SKM-1 (cell line): ENCODE results near the gene PRF1.
"Not testable (repeated sequence)": the region's sequence is repeated elsewhere in the genome, so short reads cannot be mapped to it uniquely, and the experiment has no call there.

ENCODE experiments used
- DNase-seq: peaks from one replicate; lab custom pipeline; 2025; ENCODE audit not compliant: unreplicated experiment; lab: John Stamatoyannopoulos, UW

PRF1 gene

GRCh38 chr10:70602665-70603448 is at the start of gene PRF1:
Gene PRF1, minus strand, starts transcription at chr10:70602741. Its CDS starts 1,839 bp downstream, at chr10:70600902.
- DNase-seq = no peak

- DNase-seq = no peak
Observed at GRCh38 chr10:70651661-70652060, 49.1 kb upstream of the PRF1 start.

- no peak for DNase-seq
Observed at GRCh38 chr10:70650718-70651117, 48.2 kb upstream of the PRF1 start.

DNA sequence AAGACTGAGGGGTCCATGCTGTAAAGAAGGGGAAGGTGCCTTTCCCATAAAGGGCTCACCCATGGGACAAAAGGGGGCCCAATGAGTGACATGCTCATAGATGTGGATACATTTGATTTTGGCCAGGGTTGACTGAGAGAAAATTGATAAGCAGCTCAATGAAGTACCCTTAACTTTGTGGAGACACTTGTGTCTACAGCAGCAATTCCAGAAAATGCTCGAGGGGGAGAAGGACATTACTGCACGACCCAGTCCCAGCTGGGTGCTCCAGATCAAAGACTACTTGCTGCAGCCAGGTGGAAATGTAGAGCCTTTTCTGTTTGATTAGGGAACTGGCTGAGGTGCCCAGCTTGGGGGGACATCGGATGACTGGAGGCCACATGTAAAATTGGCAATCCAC is 47.6 kb upstream of the PRF1 start:
- DNase-seq = no peak

GRCh38 chr10:70649526-70649925 is 47.0 kb upstream of the PRF1 start:
- DNase-seq = no peak

DNA sequence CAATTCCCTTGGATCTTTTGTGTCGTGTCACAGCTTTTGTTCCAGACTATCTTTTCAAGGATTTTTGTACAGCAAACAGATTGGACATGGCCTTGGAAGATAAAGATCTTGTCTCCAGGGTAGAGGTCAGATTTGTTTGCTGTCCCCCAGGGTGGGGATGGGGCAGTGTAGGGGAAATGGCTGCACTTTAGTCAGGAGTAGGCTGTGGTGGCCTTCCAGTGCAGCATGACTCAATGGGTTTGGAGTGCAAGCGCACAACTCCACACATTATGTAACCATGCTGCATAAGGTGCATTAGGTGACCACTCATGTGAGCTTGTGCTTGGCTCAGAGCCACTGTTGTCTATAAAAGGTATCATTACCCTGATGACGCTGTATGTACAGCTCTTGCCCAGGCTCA is 45.9 kb upstream of the PRF1 start:
- DNase-seq = no peak

DNA sequence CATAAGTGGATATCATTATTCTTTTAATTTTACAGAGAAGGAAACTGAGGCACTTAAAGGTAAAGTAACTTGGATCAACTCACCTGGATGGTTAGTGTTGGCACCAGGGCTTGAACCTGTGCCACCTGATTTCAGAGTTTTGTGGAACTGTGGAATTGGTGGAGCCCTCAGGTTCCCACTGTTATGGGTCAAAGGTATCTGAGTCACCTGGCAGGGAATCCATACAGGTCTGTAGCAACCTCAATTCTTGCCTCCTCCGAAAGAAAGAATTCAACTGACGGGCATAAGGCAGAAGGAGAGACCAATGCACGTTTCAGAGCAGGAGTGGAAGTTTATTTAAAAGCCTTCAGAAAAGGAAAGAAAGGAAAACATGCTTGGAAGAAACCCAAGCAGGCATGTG is 44.5 kb upstream of the PRF1 start:
- no peak for DNase-seq

GRCh38 chr10:70644959-70645358 is 42.4 kb upstream of the PRF1 start:
- not testable (repeated sequence) for DNase-seq

DNA sequence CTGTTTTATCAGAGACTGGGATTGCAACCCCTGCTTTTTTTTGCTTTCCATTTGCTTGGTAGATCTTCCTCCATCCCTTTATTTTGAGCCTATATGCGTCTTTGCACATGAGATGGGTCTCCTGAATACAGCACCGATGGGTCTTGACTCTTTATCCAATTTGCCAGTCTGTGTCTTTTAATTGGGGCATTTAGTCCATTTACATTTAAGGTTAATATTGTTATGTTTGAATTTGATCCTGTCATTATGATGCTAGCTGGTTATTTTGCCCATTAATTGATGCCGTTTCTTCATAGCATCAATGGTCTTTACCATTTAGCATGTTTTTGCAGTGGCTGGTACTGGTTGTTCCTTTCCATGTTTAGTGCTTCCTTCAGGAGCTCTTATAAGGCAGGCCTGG is 40.7 kb upstream of the PRF1 start:
- DNase-seq = not testable (repeated sequence)

GRCh38 chr10:70639640-70640383 is 37.3 kb upstream of the PRF1 start:
- not testable (repeated sequence) for DNase-seq

- not testable (repeated sequence) for DNase-seq
Observed at GRCh38 chr10:70634515-70634914, 32.0 kb upstream of the PRF1 start.

DNA sequence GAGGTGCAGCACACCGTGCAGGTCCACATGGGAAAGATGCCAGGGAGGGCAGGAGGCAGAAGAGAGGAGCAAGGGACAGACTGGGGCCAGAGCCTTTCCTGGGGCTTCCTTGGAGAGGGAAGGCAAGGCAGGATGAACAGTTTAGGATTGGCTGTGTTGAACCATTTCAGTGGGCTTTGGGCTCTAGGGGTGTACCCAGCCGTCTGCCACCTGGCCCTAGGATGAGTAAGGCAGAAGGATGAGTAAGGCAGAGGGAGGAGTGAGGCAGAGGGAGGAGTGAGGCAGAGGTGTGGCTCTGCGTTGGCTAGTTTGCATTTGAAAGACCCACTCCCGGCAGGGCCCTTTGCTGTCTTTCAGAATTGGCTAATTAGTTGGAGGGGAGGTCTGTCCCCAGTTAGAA is 31.5 kb upstream of the PRF1 start:
- no peak for DNase-seq

- DNase-seq = not testable (repeated sequence)
Observed at GRCh38 chr10:70631735-70632134, 29.2 kb upstream of the PRF1 start.

GRCh38 chr10:70629338-70629737 is 26.8 kb upstream of the PRF1 start:
- DNase-seq = no peak

- no peak for DNase-seq
Observed at GRCh38 chr10:70626056-70626455, 23.5 kb upstream of the PRF1 start.

GRCh38 chr10:70622981-70623844 is 20.7 kb upstream of the PRF1 start:
- no peak for DNase-seq

DNA sequence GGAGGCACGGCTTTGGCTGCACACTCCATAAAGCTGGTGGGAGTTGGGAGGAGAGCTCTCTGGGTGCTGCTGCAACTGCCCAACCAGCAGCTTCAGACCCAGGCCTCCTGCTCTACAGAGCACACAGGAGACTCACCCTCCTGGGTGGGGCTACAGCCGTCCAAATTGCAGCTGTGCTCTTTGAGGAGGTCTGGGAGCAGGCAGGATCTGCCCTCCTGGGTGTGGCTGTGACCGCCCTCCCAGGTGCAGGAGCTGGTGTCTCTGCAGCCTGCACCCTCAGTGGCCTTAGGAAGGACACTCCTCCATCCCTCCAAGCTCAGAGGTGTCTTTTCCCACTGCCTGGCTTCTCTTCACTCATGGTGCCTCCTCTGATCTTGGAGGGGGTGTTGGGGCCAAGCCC is 20.0 kb upstream of the PRF1 start:
- no peak for DNase-seq

DNA sequence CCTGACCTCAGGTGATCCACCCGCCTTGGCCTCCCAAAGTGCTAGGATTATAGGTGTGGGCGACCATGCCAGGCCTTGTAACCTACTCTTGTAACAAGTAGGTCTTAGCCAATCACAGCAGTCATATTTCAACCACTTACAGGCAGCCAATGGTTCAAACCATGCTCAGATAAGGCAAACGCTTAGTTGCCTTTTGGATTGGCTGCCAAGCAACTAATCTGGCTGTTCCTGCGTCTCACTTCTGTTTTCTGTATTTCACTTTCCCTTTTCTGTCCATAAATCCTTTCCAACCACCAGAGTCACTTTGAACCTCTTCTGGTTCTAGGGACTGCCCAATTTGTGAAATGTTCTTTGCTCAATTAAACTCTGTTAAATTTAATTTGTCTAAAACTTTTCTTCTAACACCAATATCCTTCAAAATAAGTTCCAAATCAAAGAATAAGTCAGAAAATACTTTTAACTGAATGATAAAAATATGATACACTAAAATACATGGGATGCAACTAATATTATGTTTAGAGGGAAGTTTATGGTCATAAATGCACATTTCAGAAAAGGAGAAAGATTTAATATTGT is 19.1 kb upstream of the PRF1 start:
- no peak for DNase-seq

- DNase-seq = no peak
Observed at GRCh38 chr10:70620020-70620289, 17.4 kb upstream of the PRF1 start.

GRCh38 chr10:70619271-70620019 is 16.9 kb upstream of the PRF1 start:
- no peak for DNase-seq

GRCh38 chr10:70618663-70619062 is 16.1 kb upstream of the PRF1 start:
- DNase-seq = no peak
